NCI-H2029 (cell line): ENCODE measurements around the gene USH1C.

Experiments used
- DNase-seq: peaks from one replicate; lab custom pipeline; 2025; lab: John Stamatoyannopoulos, UW

The USH1C gene

DNA sequence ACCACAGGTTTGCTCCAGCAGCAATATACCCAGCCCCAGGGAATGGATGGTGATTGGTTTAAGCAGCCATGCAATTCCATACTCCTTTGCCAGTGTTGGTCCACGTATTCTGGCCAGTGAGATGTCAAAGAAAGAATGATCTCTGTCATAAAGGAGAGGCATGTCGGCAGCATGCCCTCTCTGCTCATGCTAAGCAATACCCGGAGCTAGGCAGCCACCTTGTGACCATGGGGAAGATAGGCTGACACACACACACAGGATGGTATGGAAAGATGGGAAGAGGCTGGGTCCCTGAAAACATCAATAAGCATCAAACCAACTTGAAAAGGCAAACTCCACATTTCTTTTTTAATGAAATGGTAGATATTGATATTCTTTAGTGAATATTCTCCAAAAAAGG is 72.7 kb downstream of the USH1C start:
- no peak for DNase-seq

DNA sequence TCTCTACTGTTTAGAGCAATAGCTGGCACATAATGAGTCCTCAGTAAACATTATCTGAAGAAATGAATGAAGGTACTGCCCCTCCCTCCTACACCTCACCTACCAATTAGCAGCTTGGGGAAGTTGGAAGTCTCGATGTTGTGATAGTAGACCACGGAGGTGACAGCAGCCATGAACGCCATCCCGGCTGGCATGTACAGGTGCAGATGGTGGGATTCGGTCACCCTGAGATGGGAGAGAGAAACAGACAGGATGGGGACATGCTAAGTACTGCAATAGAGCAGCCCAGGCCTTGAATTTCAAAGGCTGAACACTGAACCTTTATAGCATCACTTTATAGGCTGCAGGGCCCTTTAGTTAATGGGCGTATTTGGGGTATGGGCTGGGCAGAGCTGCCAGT is 74.2 kb downstream of the USH1C start:
- DNase-seq = no peak

DNA sequence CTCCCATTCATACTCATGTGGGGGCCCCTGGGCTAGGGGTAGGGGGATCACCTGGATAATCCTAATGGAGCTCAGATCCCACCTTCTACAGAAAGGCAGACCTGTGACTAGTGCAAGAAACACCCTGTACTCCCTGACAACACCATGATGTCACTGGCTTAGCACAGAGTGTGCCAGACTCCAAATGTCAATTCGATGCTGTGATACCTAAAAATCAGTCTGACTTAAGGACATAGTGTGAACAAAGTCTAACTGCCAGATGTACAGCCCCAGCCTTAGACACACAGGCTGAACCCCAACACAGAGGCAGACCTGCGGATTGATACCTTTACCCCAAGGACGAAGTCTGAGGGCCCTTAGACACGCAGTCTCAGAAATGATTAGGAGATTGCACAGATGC is 76.1 kb downstream of the USH1C start:
- no peak for DNase-seq

GRCh38 chr11:17463546-17464174 is 80.6 kb downstream of the USH1C start:
- no peak for DNase-seq

- DNase-seq = no peak
Observed at GRCh38 chr11:17462940-17463339, 81.3 kb downstream of the USH1C start.

GRCh38 chr11:17460406-17460805 is 83.8 kb downstream of the USH1C start:
- no peak for DNase-seq

DNA sequence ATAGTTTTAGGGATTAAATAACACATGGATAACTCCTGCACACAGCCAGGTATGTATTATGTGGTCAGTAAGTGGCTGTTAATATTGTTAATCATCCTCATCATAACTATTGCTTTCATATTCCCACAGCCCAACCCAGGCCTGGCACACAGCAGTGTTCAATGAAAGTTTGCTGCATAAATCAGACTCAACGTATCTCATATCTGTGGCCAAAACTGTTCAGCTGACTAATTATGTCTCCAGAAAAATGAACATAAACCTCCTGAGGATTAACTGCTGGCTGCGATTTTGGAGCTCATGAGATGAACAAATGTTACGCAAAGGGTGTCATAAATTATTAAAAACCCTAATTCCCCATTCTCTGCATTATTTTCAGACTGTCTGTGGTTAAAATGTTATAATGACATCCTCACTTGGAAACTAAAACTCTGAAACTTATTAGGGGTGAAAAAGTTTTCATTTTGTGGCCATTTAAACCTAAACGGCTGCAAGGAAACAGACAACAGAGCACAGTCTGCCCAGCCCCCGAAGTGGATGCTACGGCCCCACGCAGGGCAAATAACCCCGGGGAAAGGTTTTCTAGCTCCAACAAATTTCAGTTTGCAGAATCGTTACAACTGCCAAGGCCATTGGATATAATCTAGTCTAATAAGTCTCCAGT is 84.8 kb downstream of the USH1C start:
- no peak for DNase-seq

- no peak for DNase-seq
Observed at GRCh38 chr11:17458268-17458667, 85.9 kb downstream of the USH1C start.

- DNase-seq = no peak
Observed at GRCh38 chr11:17457396-17458173, 86.6 kb downstream of the USH1C start.

DNA sequence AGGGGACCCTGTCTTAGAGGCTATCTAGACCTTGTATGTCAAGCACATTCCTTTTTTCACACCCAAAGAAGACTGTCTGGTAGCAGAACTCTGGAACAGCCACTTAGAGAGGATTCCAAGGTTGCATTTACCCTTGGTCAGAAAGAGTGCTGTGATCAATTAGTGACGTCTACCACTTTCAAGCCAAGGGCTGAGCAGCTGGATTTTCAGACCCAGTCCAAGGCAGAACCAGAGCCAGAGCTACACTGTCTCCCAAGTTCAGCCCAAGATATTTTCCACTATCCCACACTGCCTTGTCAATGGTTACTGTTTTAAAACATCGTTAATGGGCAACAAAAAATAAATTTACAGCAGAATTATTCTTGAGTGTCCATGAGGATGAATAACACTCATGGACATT is 91.5 kb downstream of the USH1C start:
- no peak for DNase-seq

DNA sequence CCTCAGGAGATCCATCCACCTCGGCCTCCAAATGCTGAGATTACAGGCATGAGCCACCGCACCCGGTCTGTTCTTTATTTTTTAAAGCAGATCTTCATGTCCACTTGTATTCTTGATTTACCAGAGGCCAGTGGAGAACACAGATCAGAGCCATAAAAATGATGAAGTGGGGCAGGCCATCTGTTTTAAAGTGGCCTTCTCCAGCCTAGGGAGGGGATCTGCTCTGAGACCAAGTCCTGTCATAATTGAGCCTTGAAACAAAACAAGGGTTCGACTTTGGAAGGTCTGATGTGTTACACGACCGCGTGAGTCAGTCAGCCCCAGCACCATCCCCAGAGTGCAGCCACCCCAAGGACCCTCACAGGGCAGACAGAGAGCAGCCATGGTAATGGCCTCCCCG is 95.1 kb downstream of the USH1C start:
- DNase-seq = no peak

DNA sequence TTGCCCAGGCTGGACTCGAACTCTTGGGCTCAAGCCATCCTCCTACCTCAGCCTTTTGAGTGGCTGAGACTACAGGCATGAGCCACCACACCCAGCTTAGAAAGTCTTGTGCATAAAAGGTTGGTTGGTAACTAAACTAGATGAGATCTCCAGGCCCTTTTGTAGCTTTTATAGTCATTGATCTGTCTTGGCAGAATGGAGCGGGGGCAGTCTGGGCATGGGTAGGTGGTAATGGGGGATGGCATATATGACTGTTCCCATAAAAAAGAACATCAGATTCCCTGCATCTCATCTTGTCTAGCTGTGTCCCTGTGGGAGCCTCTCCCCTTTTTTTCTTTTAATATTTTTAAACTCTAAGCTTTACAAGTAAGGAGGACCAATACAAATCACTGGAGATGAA is 97.7 kb downstream of the USH1C start:
- DNase-seq = no peak

GRCh38 chr11:17445240-17445795 is 98.9 kb downstream of the USH1C start:
- no peak for DNase-seq

DNA sequence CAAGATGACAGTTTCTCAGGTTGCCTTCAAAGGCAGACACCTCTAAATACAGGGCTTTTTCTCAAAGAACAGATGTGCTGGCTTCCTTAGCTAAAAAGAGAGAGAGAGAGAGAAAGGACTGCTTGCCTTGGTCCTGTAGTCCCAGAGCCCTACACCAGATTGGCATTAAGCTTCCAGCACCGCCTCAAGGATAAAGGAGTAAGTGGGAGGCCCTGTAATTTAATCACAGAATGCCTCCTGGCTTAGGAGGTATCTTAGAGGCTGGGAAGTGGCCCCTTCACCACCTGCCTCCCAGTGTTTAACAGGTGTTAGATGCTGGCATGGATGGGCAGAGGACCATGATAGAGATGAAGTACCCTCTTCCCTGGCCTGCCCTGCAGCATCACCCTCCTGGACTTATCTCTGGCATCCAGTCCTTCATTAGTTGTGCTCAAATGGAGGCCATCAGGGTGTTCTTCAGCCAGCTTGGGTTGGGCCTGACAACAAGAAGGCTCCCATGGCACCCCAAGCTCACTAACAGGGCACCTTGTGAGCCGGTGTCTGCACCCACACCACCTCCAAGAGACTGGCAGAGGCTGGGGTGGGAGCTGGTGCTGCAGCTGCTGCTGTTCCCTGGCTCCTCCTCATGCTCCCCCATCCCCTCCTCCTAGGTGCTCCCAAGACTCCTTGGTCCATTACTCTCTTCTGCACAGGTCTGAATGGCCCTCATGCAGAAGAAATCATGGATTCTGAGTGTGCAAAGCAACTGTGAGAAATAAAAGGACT is 100.1 kb downstream of the USH1C start:
- DNase-seq = no peak
